ENCODE data around the gene TFPT. TPM values are rescaled to one million over a fixed set of nuclear protein-coding genes. Genes with fewer than 3 reads are reported as not detected.

TFPT gene
- total and polyA plus RNA-seq, 2 of the 4 experiments (the other 2 are of a cell fraction), result 7.9 to 17.1 TPM

DNA sequence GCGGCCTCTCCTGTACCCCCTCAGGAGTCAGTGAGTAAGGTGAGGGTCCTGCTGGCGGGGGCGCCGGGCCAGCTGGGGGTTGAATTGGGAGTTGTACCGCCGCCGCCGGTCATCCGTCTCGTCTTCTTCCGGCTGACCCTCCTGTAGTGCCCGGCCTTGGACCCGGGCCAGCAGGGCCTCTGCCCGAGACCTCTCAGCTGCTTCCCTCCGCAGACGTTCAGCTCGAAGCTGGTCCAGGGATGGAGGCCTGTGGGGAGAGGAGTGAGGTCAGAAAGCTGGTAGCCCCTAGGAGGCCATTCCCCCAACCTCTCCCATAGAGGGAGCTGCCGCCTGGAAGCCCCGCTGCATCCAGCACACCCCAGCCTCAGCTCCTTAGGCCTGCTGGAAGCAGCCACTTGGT, 40.2 kb upstream of the TFPT start:
- dilution Hi-C loops (cut with HindIII; ENCODE audit: low sequenced_read_pairs, unreplicated experiment), result no loop called here
- ATAC-seq (ENCODE audit: low read depth) (no peak), DNase-seq (no peak)
- in situ Hi-C loops (cut with MboI; ENCODE audit: low sequenced_read_pairs), result no loop called here
- peaks cover 10 to 33% of the 10 kb centered on the region in 2 experiments; a peak in 3 of 4 replicates for H3K79me1 ChIP-seq (ENCODE audit: low read depth in 1 of 2, low read length in 2 of 2)
- no peak overlapping the region for H3K18ac ChIP-seq (ENCODE audit: low read depth, low read length)
- H3K56ac ChIP-seq (ENCODE audit: extremely low read depth, insufficient read depth, low read length), result no peak overlapping the region
- H3K4ac ChIP-seq (ENCODE audit: low read depth, low read length), result no peak overlapping the region
- H3K9me3 ChIP-seq (ENCODE audit: control insufficient read depth, insufficient read depth, low read length), result no peaks in the 10 kb centered on the region
- no peak overlapping the region for H2BK20ac ChIP-seq (ENCODE audit: low read depth, low read length)
- H2AK9ac ChIP-seq (replicated peaks; ENCODE audit: low read depth, low read length, poor library complexity), result no peak overlapping the region
- TF ChIP-seq MAZ (IDR thresholded peaks at IDR 0.05; ENCODE audit: borderline replicate concordance, low read depth, low read length), result no peak
- TF ChIP-seq ELK1 (IDR thresholded peaks at IDR 0.05; ENCODE audit: borderline replicate concordance, low read depth, low read length), result no peak
- no peak for TF ChIP-seq MXI1 (IDR thresholded peaks at IDR 0.05; ENCODE audit: borderline replicate concordance, low read depth, low read length)
- TF ChIP-seq CEBPB (IDR thresholded peaks at IDR 0.05; ENCODE audit: low read depth, low read length), result no peak
- no peak for TF ChIP-seq BHLHE40 (IDR thresholded peaks at IDR 0.05; ENCODE audit: low read depth, low read length)
- TF ChIP-seq SMC3 (IDR thresholded peaks at IDR 0.05; ENCODE audit: low read depth, low read length), result no peak
- no peak for TF ChIP-seq RCOR1 (IDR thresholded peaks at IDR 0.05; ENCODE audit: insufficient replicate concordance, low read length)
- no peak for TF ChIP-seq RAD21 (IDR thresholded peaks at IDR 0.05; ENCODE audit: low read length)
- no peak for TF ChIP-seq FOS (IDR thresholded peaks at IDR 0.05; ENCODE audit: low read depth, low read length)
- no peak for TF ChIP-seq CHD1 (IDR thresholded peaks at IDR 0.05; ENCODE audit: low read depth, low read length)
- no peak for TF ChIP-seq POLR2A (IDR thresholded peaks at IDR 0.05; ENCODE audit: low read depth, low read length)
- no peak for TF ChIP-seq MAFK (IDR thresholded peaks at IDR 0.05; ENCODE audit: low read depth, low read length)
- no peak for TF ChIP-seq CTCF (conservative IDR thresholded peaks at IDR 0.05; ENCODE audit: low read depth, low read length)
- TF ChIP-seq RFX5 (IDR thresholded peaks at IDR 0.05; ENCODE audit: low read depth, low read length), result no peak
- no peak for TF ChIP-seq USF2 (IDR thresholded peaks at IDR 0.05; ENCODE audit: low read depth, low read length)
- TF ChIP-seq NFE2L2 (IDR thresholded peaks at IDR 0.05; ENCODE audit: low read depth, low read length), result no peak
- H3K14ac ChIP-seq (replicated peaks; ENCODE audit: low read depth, low read length), result no peak overlapping the region
- no peak overlapping the region for H2BK120ac ChIP-seq (ENCODE audit: low read depth, low read length)
- H3K36me3 ChIP-seq (ENCODE audit: control insufficient read depth, insufficient read depth, low read length), result peaks cover 53% of the 10 kb centered on the region
- intact Hi-C loops (cut with micrococcal nuclease), result loop anchor here (5.0 kb wide), 1 partner anchor 1127 kb away; the partner anchor contains the start of genes BRSK1 and HSPBP1
- BruUV-seq (replicated peaks), result no TSS peak
- no peak overlapping the region for H3K23ac ChIP-seq (ENCODE audit: low read depth, low read length)
- H2AFZ ChIP-seq (replicated peaks; ENCODE audit: low read length, poor library complexity), result no peak overlapping the region
- no peak overlapping the region for H2BK15ac ChIP-seq (ENCODE audit: low read depth, low read length)
- H2BK5ac ChIP-seq (ENCODE audit: low read depth, low read length, poor library complexity, severe bottlenecking), result no peak overlapping the region
- H3K9me1 ChIP-seq (ENCODE audit: insufficient read depth, low read length), result no peaks in the 10 kb centered on the region; the same call in 1 of the 2 replicates
- H3K4me1 ChIP-seq (ENCODE audit: control insufficient read depth, insufficient read depth, low read length), result peaks cover 8% of the 10 kb centered on the region
- no CpG with 5 or more reads among the region's 19 CpGs for WGBS, 2 experiments (ENCODE audit: extremely low coverage in 2 of 2, insufficient read length in 1 of 2)
- H3K9ac ChIP-seq (ENCODE audit: low read depth, low read length), result no peak overlapping the region
- POLR2A ChIA-PET (ENCODE audit: unreplicated experiment), result no interaction called here
- peaks cover 7% of the 10 kb centered on the region; the same call in 1 of the 2 replicates for H4K20me1 ChIP-seq (ENCODE audit: insufficient read depth, low read length)
- H3K4me3 ChIP-seq (ENCODE audit: insufficient read depth, low read depth, low read length), result no peak overlapping the region
- H3K4me2 ChIP-seq (ENCODE audit: low read depth, low read length), result no peak overlapping the region
- no peaks in the 10 kb centered on the region for H3K27me3 ChIP-seq (ENCODE audit: control insufficient read depth, insufficient read depth, low read length)
- no peak overlapping the region for H4K91ac ChIP-seq (ENCODE audit: insufficient read depth, low read depth, low read length)
- no peak overlapping the region for H3K27ac ChIP-seq (ENCODE audit: insufficient read depth, low read length)
- H4K5ac ChIP-seq (ENCODE audit: low read depth, low read length), result no peak overlapping the region
- H2AK5ac ChIP-seq (ENCODE audit: low read depth, low read length), result no peak overlapping the region
- no peak overlapping the region for H4K8ac ChIP-seq (ENCODE audit: low read depth in 2 of 2, low read length in 2 of 2)
- CTCF ChIA-PET, result no interaction called here

All from IMR-90 (cell line).